SK-N-MC (cell line): ENCODE results near the gene GPR141.

Experiments
- EZH2 ChIP-seq: fragments of 200-600 bp; sonication (generic); IDR thresholded peaks from one replicate; pipeline ENCODE4 v1.6.1; 2017; ENCODE audit warnings: antibody characterized with exemption
- FOXP2 ChIP-seq: optimal IDR thresholded peaks from 2 replicates; pipeline ENCODE3; 2011; ENCODE audit warnings: mild to moderate bottlenecking, moderate library complexity; ENCODE audit not compliant: insufficient read depth; ENCODE audit errors: extremely low read length, control extremely low read depth
- POLR2AphosphoS5 ChIP-seq: IDR thresholded peaks from 2 replicates; pipeline ENCODE4 v1.6.1; 2012; ENCODE audit warnings: mild to moderate bottlenecking, low read depth, low read length, borderline replicate concordance

GRCh38 chr7:37663693-37664092 is 19.9 kb upstream of the GPR141 start:
- TF ChIP-seq POLR2AphosphoS5 (no peak), EZH2 (no peak), FOXP2 (no peak)
